Measurements from ENCODE around the gene ATG4C. TPM values are rescaled to one million over a fixed set of nuclear protein-coding genes. Genes with fewer than 3 reads are reported as not detected.

Gene ATG4C
- total RNA-seq, 1 donor: 6.4 TPM

DNA sequence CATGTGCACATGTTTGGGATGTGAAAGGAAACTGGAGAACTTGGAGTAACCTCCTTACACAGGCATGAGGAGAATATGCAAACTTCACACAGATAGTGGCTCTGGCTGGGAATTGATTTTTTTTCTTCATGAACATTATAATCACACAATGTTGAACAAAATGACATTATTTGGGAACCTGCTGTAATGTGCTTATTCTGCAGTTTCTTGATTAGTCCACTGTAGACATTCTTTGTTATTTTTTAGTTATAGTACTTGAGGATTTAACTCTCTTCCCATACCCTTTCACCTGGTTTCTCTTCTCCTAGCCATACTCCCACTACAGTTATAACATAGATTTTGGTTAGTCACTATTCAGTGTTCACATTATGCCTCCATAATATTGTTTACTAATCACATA is 68.3 kb downstream of the ATG4C start:
- no peaks in the 10 kb centered on the region for H3K27me3 ChIP-seq (ENCODE audit: insufficient read depth, low read length)
- H3K4me1 ChIP-seq (ENCODE audit: insufficient read depth, low read length): no peaks in the 10 kb centered on the region
- H3K9me3 ChIP-seq (ENCODE audit: low read depth, low read length): no peaks in the 10 kb centered on the region

DNA sequence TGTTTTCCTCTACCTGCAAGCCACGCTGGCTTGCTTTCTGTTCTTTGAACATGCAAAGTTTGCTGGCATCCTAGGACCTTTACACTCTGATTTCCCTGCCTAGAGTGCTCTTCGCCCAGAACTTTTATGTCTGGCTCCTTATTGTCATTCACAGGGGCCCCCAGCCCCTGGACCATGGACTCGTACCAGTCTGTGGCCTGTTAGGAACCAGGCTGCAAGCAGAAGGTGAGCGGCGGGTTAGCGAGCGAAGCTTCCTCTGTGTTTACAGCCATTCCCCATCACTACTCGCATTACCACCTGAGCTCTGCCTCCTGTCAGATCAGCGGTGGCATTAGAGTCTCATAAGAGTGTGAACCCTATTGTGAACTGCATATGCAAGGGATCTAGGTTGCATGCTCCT is 73.0 kb downstream of the ATG4C start:
- no peaks in the 10 kb centered on the region for H3K9me3 ChIP-seq (ENCODE audit: low read depth, low read length)
- H3K4me3 ChIP-seq (ENCODE audit: low read length): no peak overlapping the region

More for the DNA sequence above, 68.3 kb downstream of the ATG4C start:
- H3K4me3 ChIP-seq (ENCODE audit: low read length): no peak overlapping the region

DNA sequence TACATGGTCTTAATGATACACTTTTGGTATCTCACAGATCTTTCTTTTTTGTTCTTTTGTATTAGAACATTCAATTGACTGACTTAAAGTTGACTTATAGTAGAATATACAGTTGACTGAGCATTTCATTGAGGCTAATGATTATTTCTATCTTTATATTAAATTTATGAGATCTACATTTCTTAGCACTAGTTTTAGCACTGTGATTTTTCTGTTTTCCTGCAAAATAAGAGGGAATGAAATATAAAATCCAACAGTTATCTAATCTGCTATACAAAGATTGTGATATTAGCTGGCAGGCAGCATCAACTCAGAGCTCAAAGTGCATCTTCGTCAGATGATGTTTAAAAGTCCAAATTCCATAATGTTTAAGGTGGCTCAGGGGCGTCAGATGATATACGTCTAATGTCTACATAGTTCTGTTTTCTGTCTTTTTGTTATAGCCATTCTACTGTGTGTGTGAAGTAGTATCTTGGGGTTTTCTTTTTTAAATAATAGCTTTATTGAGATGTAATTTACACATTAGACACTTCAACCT is 85.4 kb downstream of the ATG4C start:
- Histone ChIP-seq H3K27me3 (ENCODE audit: insufficient read depth, low read length) (peaks cover 56% of the 10 kb centered on the region), H3K4me1 (ENCODE audit: insufficient read depth, low read length) (no peaks in the 10 kb centered on the region), H3K9me3 (ENCODE audit: low read depth, low read length) (no peaks in the 10 kb centered on the region), H3K4me3 (ENCODE audit: low read length) (no peak overlapping the region)

More for the DNA sequence above, 73.0 kb downstream of the ATG4C start:
- Histone ChIP-seq H3K27me3 (ENCODE audit: insufficient read depth, low read length) (no peaks in the 10 kb centered on the region), H3K4me1 (ENCODE audit: insufficient read depth, low read length) (no peaks in the 10 kb centered on the region)

DNA sequence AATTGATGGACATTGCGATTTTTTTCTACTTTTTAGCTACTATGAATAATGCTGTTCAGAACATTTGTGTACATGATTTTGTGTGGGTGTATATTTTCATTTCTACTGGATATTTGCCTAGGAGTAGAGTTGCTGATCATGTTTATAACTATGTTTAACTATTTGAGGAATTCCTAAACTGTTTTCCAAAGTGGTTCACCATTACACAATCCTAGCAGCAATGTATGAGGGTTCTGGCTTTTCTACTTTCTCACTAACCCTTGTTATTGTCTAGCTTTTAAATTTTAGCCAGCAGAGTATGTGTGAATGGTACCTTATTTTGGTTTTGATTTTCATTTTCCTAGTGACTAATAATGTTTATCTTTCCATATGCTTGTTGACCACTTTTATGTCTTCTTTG is 86.2 kb downstream of the ATG4C start:
- H3K4me3 ChIP-seq (ENCODE audit: low read length): no peak overlapping the region
- H3K9me3 ChIP-seq (ENCODE audit: low read depth, low read length): no peaks in the 10 kb centered on the region
- H3K27me3 ChIP-seq (ENCODE audit: insufficient read depth, low read length): peaks cover 64% of the 10 kb centered on the region

DNA sequence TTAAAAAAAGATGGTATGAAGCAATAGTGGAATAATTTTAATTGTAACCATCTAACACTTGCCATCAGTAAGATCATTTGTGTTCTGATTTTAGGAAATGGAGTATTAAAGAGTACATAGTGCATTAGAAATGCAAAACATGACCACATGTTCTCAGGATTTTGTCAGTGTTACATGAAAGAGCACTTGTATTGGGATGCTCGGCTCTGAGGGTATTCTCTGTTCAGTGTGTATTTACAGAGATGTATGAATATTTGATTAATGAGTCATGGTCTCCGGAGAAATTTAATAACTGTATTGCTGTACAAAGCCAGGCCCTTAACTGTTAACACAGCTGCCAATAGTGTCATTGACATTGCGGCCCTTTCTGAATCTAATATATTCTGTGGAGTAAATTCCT is 91.7 kb downstream of the ATG4C start:
- Histone ChIP-seq H3K27me3 (ENCODE audit: insufficient read depth, low read length) (peaks cover 76% of the 10 kb centered on the region), H3K4me3 (ENCODE audit: low read length) (no peak overlapping the region), H3K4me1 (ENCODE audit: insufficient read depth, low read length) (no peaks in the 10 kb centered on the region), H3K9me3 (ENCODE audit: low read depth, low read length) (no peaks in the 10 kb centered on the region)

More for the DNA sequence above, 86.2 kb downstream of the ATG4C start:
- no peaks in the 10 kb centered on the region for H3K4me1 ChIP-seq (ENCODE audit: insufficient read depth, low read length)

DNA sequence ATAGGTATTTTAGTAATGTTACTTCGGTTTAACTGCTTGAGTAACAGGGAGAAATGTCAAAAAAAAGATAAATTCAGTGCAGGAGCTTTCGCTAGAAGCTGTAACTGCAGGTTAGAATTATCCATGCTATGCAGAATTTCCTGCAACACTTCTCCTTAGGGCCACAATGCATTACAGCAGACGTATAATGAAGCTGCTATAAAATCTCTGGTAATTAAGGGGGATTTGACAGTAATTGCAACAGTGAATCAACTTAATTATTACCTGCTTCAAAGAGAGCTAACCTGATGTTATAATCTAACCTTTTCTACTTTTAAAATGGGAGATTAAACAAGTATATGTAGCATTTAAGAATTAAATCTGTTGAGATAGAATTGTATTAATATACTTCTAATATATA is 92.6 kb downstream of the ATG4C start:
- H3K4me3 ChIP-seq (ENCODE audit: low read length): no peak overlapping the region
- H3K9me3 ChIP-seq (ENCODE audit: low read depth, low read length): no peaks in the 10 kb centered on the region

DNA sequence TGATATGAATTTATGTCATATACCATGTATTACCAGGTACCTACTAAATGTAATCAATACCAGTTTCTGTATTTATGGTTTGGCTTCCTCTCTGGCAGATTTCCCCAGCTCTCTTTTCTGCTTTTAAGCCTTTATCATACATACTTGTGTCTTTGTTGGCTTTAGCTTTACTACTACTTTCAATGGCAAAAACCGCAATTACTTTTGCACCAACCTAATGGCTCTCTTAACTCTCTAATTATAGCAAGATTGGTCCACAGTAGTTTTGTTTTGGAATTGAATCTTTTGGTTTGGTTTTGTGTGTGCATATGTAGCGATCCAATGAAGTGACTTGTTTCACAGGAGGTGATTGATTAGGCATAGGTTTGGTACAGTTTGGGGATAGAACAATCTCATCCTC is 93.6 kb downstream of the ATG4C start:
- no peaks in the 10 kb centered on the region for H3K9me3 ChIP-seq (ENCODE audit: low read depth, low read length)
- no peak overlapping the region for H3K4me3 ChIP-seq (ENCODE audit: low read length)
- H3K27me3 ChIP-seq (ENCODE audit: insufficient read depth, low read length): peaks cover 75% of the 10 kb centered on the region
- no peaks in the 10 kb centered on the region for H3K4me1 ChIP-seq (ENCODE audit: insufficient read depth, low read length)

More for the DNA sequence above, 92.6 kb downstream of the ATG4C start:
- H3K27me3 ChIP-seq (ENCODE audit: insufficient read depth, low read length): peaks cover 76% of the 10 kb centered on the region
- H3K4me1 ChIP-seq (ENCODE audit: insufficient read depth, low read length): no peaks in the 10 kb centered on the region

DNA sequence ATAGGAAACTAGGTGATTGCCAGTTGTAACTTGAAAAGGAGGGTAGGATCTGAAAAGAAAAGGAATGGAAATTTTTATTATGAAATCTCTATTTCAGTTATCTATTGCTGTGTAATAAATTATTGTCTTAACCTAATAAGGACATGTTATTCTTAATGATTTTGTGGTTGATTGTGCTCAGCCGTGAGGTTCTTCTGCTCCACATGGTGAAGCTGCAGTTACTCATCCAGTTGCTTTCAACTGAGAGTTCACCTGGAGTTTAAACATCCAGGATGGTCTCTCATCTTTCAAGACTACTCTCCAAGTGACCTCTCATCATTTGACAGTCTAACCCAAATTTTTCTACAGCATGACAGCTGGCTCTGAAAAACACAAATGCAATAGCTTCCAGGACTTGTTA is 96.0 kb downstream of the ATG4C start:
- no peaks in the 10 kb centered on the region for H3K9me3 ChIP-seq (ENCODE audit: low read depth, low read length)

DNA sequence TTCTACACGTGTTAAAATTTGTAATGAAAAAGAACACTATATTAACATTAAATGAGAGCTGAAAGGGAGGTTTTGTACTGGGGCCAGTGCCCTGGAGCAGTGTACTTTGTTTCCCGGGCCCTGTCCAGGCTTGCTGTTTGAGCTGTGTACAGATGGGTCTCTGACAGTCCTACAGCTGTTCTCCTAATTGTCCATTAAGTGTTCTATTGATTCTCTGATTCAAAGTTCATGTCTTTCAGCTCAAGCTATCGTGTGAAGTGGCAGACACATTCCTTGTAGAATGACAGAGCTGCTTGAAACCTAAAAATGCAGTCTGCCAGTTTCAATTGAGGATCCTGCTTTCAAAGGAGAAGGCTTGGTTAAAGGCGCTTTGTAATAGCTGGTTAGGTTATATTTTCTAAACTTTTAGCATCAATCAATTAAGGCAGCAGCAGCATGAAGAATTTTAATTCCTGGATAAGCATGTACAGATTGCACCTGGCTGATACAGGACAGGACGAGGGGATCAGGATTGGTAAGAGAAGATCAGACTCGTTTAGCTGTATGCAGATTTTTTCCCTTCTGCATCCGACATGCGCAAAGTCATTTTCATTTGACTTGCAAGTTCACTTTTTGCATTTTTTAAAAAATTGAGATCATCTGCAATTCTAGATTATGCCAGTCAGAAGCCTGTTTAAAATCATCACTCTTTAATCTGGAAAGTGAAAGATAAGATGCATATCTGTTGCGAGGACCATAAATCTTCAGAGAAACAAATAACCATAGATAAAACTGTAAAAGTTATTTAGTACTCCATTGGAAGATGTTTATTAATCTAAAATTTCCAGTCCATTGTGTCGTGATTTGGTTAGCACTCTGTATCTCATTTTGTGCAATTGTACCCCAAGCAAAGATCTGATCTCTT is 98.5 kb downstream of the ATG4C start:
- no peaks in the 10 kb centered on the region for H3K9me3 ChIP-seq (ENCODE audit: low read depth, low read length)
- H3K27me3 ChIP-seq (ENCODE audit: insufficient read depth, low read length): peaks cover 60% of the 10 kb centered on the region
- no peak overlapping the region for H3K4me3 ChIP-seq (ENCODE audit: low read length)
- no peaks in the 10 kb centered on the region for H3K4me1 ChIP-seq (ENCODE audit: insufficient read depth, low read length)

More for the DNA sequence above, 96.0 kb downstream of the ATG4C start:
- H3K4me1 ChIP-seq (ENCODE audit: insufficient read depth, low read length): no peaks in the 10 kb centered on the region
- H3K4me3 ChIP-seq (ENCODE audit: low read length): no peak overlapping the region
- H3K27me3 ChIP-seq (ENCODE audit: insufficient read depth, low read length): peaks cover 65% of the 10 kb centered on the region

DNA sequence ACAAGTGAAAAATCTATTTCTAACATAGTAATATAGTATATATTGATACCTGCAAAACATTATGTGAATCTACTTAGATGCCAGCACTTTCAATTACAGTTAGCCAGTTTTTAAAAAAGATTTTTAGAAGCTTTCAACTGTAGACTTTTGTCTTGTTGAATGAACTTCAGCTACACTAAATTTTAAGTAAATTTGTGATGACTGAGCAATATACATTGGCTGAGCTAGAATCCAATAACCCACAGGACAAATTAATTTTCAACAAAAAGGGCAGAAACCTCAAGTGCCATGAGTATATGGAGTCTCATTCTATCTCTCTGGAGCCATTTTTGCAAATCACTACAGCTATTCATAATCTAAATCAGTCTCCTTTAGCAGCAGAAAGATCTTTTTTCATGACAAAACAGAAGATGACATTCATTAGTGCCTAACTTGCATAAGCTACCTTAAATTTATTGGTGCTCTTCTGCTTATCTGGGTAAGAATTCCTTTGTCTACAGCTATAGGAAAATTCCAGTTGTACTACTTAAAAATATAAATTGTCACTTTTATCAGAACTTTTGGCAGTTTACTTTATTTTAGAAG is 100.3 kb downstream of the ATG4C start:
- Histone ChIP-seq H3K27me3 (ENCODE audit: insufficient read depth, low read length) (peaks cover 50% of the 10 kb centered on the region), H3K4me1 (ENCODE audit: insufficient read depth, low read length) (no peaks in the 10 kb centered on the region), H3K4me3 (ENCODE audit: low read length) (no peak overlapping the region), H3K9me3 (ENCODE audit: low read depth, low read length) (no peaks in the 10 kb centered on the region)

DNA sequence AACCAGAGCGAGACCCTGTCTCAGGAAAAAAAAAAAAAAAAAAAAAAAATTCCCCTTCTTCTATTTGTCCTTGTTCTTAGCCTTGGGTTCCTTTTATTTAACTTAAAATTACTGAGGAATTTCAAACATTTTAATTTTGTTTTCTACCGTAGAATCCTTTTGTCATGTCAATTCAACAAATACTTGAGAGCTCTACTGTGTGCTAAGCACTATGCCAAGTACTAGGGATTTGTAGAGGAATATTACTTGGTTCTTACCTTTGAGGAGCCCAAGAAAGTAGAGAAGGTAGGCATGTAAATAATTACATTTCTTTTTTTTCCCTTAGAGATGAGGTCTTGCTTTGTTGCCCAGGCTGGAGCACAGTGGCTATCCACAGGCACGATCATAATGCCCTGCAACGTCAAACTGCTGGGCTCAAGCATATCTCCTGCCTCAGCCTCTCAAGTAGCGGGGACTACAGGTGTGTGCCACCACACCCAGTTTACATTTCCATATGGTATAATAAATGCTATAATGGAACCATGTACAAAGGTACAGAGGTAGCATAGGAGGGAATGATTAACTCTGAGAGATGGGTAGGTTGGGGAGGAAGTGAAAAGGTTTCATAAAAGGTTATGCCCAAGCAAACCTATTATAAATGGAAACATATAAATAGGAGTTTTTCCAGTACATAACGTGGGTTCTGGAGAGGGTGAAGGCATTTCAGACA is 104.0 kb downstream of the ATG4C start:
- Histone ChIP-seq H3K4me1 (ENCODE audit: insufficient read depth, low read length) (no peaks in the 10 kb centered on the region), H3K4me3 (ENCODE audit: low read length) (no peak overlapping the region), H3K27me3 (ENCODE audit: insufficient read depth, low read length) (peaks cover 23% of the 10 kb centered on the region), H3K9me3 (ENCODE audit: low read depth, low read length) (no peaks in the 10 kb centered on the region)

DNA sequence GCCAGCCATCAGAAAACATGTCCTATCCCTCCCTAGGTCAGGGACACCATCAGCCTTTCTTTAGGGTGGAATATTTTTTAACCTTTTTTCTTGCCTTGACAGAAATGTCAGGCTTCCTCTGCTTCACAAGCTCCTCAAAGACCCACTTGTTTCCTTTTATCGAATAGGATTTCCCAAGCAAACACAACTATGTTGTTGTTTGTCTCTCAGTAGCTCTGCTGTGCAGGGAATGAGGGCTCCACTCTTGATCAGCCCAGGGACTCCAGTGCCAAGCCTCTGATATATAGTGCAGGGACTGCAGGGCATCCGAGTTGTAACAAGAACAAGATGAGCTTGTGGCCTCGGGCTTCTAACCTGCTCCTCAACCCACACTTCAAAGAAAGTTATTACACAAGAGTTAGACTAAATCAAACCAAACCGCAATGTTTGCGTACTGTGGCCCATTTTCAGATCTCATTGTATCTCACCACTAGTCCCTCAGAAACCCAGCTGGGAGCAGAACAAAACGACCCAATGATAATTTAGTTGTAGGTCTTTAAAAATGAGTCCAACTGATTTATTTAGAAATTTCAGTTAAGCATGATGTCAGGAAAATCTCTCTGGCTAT is 108.1 kb downstream of the ATG4C start:
- no peak overlapping the region for H3K4me3 ChIP-seq (ENCODE audit: low read length)
- no peaks in the 10 kb centered on the region for H3K4me1 ChIP-seq (ENCODE audit: insufficient read depth, low read length)
- H3K9me3 ChIP-seq (ENCODE audit: low read depth, low read length): no peaks in the 10 kb centered on the region
- peaks cover 3% of the 10 kb centered on the region for H3K27me3 ChIP-seq (ENCODE audit: insufficient read depth, low read length)

DNA sequence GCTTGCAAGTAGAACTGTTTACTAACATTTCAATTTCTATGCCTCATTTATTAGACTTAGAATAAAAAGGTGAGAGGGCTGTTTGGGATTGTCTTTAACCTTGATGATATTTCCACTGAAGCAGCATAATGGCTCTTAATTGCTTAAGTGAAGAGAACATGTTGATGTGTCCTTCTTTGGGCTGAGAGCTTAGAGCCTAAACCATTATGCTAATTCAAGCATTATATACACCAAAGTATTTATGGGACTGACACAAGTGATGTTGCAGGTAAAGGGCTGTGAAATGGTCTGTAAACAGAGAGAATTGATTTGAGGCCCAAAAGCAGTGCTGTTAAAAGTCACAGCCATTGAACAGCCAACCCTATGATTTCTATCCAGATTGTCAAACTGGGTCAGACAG is 113.9 kb downstream of the ATG4C start:
- Histone ChIP-seq H3K9me3 (ENCODE audit: low read depth, low read length) (no peaks in the 10 kb centered on the region), H3K4me1 (ENCODE audit: insufficient read depth, low read length) (no peaks in the 10 kb centered on the region), H3K27me3 (ENCODE audit: insufficient read depth, low read length) (peaks cover 6% of the 10 kb centered on the region), H3K4me3 (ENCODE audit: low read length) (no peak overlapping the region)

DNA sequence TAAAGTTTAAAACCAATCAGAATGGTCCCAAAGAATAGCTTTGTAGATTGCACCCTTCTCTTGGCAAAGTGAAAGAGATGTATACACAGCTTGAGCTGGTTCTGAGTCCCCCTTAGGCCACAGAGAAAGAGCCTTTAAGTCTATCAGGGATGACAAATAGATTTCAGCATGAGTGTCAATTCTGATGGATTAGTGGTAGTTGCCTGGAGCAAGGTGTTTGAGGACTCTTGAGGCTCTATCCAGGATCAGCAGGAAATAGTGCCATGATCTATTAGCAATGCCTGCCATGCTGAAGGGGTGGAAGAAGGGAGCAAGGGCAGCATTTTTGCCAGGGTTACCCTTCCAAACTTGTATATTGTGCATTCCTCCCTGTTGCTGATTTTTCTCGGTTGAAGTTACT is 116.6 kb downstream of the ATG4C start:
- Histone ChIP-seq H3K9me3 (ENCODE audit: low read depth, low read length) (no peaks in the 10 kb centered on the region), H3K4me1 (ENCODE audit: insufficient read depth, low read length) (no peaks in the 10 kb centered on the region), H3K27me3 (ENCODE audit: insufficient read depth, low read length) (peaks cover 6% of the 10 kb centered on the region), H3K4me3 (ENCODE audit: low read length) (no peak overlapping the region)

DNA sequence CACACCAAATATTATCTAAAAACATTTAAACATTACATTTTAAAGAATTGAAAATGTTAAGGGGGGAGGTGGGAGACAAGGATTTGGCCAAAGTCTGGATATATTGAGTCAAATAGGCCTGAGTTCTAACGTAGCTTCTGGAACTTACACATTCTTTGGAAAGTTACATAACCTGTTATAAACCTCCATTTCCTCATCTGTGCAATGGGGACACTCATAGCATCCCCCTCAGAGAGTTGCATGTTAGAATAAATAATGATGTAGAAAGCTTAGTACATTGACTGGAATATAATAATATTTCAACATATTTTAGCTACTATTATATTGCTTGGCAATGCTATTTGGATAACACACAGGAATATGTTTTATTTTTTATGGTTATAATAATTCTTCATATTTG is 117.7 kb downstream of the ATG4C start:
- H3K27me3 ChIP-seq (ENCODE audit: insufficient read depth, low read length): peaks cover 4% of the 10 kb centered on the region
- H3K4me1 ChIP-seq (ENCODE audit: insufficient read depth, low read length): no peaks in the 10 kb centered on the region
- H3K9me3 ChIP-seq (ENCODE audit: low read depth, low read length): no peaks in the 10 kb centered on the region
- no peak overlapping the region for H3K4me3 ChIP-seq (ENCODE audit: low read length)

Data from mononuclear cell (primary cell).